ENCODE results near the gene BIVM.
A peak's percentile ranks its signal among the peaks of the same experiment; 100 is the strongest.

Gene BIVM

GRCh38 chr13:102877303-102877702 lies 78.4 kb downstream of the BIVM start:
- H3K4me3 ChIP-seq (ENCODE audit: low read depth, low read length), result no peak overlapping the region
- no peak for TF ChIP-seq CTCF (conservative IDR thresholded peaks at IDR 0.05; ENCODE audit: low read depth, low read length)
- peak; percentile 88 for DNase-seq (ENCODE audit: low read depth)

GRCh38 chr13:102878481-102878880 lies 79.6 kb downstream of the BIVM start:
- no peak overlapping the region for H3K4me3 ChIP-seq (ENCODE audit: low read depth, low read length)
- peak; percentile 70 for DNase-seq (ENCODE audit: low read depth)
- no peak for TF ChIP-seq CTCF (conservative IDR thresholded peaks at IDR 0.05; ENCODE audit: low read depth, low read length)

- H3K4me3 ChIP-seq (ENCODE audit: low read depth, low read length), result no peak overlapping the region
- no peak for DNase-seq (ENCODE audit: low read depth)
- TF ChIP-seq CTCF (conservative IDR thresholded peaks at IDR 0.05; ENCODE audit: low read depth, low read length), result no peak
Observed at GRCh38 chr13:102879793-102880499, 81.0 kb downstream of the BIVM start.

GRCh38 chr13:102881819-102882686 lies 83.1 kb downstream of the BIVM start:
- no peak for TF ChIP-seq CTCF (conservative IDR thresholded peaks at IDR 0.05; ENCODE audit: low read depth, low read length)
- H3K4me3 ChIP-seq (ENCODE audit: low read depth, low read length), result no peak overlapping the region
- DNase-seq (ENCODE audit: low read depth), result no peak

Data from choroid plexus epithelial cell (primary cell).